AG09319 (cell line): ENCODE results near the gene ARHGEF28.

Source experiments
- DNase-seq: peaks from one replicate; pipeline ENCODE4 v3.0.0-alpha.2; 2010; ENCODE audit warnings: low read depth; ENCODE audit errors: extremely low read depth
- TF ChIP-seq, protein P1 (sequence below): IDR thresholded peaks from 2 replicates; pipeline ENCODE4 v1.5.1; 2011; ENCODE audit warnings: low read depth, mild to moderate bottlenecking, inconsistent platforms, low read length, moderate library complexity

ARHGEF28 gene

DNA sequence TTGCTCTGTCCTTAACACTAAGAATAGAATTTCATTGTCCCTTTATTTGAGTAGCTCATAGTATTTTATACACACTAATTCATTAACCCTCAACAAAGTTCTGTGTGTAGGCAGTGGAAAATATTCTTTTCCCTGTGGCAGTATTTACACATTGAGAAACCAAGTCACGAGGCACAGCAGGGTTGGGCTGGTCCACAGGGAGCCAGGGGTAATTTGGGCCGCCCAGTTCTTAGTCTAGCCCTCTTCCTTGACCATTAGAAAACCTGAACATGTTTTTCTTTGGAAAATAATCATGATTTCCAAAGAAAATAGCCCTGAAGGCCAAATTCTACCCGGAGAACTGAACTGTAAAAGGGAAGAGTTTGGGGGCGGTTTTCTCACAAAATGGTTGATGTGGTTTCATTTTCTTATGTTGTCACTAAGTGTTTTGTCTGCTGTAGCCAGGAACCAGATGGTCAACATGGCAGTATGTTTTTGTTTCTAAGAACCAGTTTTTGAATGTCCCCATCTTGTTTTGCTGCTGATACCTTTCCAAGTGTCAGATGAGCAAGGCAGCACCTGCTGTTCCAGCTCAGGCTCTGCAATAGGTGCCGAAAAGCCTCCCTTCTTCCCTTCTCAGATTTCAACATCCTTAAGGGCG, 29.6 kb downstream of the ARHGEF28 start:
- TF ChIP-seq, protein P1, sequence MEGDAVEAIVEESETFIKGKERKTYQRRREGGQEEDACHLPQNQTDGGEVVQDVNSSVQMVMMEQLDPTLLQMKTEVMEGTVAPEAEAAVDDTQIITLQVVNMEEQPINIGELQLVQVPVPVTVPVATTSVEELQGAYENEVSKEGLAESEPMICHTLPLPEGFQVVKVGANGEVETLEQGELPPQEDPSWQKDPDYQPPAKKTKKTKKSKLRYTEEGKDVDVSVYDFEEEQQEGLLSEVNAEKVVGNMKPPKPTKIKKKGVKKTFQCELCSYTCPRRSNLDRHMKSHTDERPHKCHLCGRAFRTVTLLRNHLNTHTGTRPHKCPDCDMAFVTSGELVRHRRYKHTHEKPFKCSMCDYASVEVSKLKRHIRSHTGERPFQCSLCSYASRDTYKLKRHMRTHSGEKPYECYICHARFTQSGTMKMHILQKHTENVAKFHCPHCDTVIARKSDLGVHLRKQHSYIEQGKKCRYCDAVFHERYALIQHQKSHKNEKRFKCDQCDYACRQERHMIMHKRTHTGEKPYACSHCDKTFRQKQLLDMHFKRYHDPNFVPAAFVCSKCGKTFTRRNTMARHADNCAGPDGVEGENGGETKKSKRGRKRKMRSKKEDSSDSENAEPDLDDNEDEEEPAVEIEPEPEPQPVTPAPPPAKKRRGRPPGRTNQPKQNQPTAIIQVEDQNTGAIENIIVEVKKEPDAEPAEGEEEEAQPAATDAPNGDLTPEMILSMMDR = no peak
- no peak for DNase-seq

DNA sequence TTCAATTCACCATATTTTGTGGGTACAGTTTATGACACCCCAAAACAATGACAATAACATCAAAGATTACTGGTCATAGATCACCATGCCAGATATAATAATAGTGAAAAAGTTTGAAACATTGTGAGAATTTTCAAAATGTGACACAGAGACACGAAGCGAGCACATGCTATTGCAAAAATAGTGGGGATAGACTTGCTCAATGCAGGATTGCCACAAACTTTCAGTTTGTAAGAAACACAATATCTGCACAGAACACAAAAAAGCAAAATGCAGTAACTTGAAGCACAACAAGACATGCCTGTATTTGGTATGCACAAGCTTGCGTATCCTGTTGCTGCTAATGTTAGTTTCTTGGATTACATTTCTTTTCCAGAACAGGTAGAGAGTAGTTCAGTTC, 35.8 kb downstream of the ARHGEF28 start:
- DNase-seq = no peak
- TF ChIP-seq, protein P1 = no peak

DNA sequence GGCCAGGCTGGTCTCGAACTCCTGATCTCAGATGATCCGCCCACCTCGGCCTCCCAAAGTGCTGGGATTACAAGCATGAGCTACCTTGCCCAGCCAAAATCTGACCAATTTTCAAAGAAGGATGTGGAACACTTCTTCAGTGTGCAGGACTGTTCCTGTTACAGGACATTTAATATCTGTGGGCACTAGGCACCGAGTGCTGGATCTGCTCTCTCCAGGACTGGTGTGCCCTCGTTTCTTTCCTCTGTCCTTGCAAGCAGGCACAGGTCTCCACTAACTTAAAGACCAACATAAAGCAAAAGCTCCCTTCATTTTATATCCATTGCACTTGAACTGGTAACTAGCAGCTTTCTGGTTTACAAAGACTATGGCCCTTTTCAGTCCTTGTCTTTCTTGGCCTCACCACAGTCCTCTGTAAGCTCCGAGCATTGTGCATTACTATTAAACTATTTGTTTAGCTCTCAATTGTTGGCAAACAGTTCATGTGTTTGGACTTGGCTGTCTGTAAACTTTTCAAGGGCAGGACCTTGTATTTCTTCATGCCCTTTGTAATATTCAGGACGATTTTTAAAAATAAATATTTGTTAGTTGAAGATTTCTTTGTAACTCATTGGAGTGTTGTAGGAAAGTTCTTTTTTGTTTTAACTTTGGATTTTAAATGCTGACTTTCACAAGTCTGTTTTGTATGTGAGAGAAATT, 37.3 kb downstream of the ARHGEF28 start:
- no peak for DNase-seq
- TF ChIP-seq, protein P1 = no peak

DNA sequence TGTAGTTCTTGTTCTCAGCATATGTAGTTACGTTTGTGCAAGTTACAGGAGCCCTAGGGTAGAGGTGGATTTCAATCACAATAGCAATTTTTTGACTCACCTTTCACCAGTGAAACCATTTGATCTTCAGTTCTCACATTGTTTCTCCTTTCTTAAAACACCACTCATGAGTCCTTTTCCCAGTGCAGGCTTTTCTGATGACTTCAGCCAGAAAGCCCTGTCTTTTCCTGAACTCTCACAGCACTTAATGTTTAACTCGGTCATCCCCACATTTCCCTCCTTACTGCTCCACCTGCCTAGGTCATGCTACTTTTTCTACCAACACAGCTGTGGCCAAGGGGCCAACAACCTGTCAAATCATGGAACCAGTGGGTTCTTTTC, 37.9 kb downstream of the ARHGEF28 start:
- TF ChIP-seq, protein P1 = no peak
- no peak for DNase-seq

DNA sequence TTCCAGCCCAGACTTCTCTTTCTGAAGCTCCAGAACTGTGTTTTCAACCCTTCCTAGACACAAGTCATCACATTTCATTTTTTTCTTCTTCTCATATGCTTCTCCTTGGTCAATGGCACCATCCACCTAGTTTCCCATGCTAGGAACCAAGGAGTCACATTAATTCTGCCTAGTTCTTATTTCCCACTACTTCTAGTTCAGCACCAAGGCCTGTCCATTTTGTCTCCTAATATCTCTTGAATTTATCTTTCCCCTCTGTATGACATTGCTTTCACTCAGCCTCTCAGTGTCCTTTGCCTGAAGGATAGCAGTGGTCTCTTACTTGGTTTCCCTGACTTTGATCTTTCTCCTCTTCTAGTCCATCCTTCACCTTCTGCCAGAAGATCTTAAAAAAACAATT, 38.8 kb downstream of the ARHGEF28 start:
- TF ChIP-seq, protein P1 = no peak
- DNase-seq = no peak

DNA sequence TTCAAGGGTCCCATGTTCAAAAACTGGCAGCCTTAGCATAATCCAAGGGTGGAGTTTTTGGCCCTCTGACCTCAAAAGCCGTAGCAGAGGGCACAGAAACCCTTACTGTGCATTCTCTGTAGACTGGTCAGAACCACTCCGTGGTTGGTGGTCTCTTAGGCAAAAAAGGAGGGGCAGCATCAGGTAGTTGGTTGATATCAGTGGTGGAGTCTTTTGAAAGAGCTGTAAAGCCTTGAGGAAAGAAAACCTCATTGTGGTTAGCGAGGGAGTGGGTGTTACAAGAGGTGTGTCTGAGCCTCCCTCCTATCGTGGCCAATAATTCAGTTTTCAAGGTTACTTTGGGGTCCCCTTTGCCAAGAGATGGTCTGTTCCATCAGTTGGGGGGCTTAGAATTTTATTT, 40.9 kb downstream of the ARHGEF28 start:
- TF ChIP-seq, protein P1 = no peak
- no peak for DNase-seq

DNA sequence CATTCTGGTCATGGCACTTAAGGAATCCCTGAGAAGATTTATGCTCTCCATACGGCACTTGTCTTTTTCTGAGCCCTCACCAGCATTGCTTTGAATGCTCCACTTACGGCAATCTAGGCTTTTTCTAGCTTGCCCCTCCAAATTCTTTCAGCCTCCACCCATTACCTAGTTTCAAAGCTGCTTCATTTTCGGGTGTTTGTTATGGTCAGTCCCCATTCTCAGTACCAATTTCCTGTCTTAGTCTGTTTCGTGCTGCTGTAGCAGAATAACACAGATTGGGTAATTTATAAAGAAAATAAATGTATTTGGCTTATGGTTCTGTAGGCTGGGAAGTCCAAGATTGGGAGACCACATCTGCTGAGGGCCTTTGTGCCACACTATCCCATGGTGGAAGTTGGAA, 42.0 kb downstream of the ARHGEF28 start:
- TF ChIP-seq, protein P1 = no peak

More for the DNA sequence above, 42.0 kb downstream of the ARHGEF28 start:
- no peak for DNase-seq
